Liver (tissue), 3 donors: ENCODE measurements around the gene GAS7.

Experiments
- EGR1 ChIP-seq, 2 donors: IDR thresholded peaks; 2 replicates each; pipeline ENCODE4 v1.6.1; 2016 to 2018; ENCODE audit warnings: antibody characterized with exemption in 2 of 2, low read depth in 2 of 2
- FOXA1 ChIP-seq: IDR thresholded peaks from 2 replicates; pipeline ENCODE4 v1.6.1; 2016; ENCODE audit warnings: antibody characterized with exemption
- GABPA ChIP-seq, 2 donors: IDR thresholded peaks in 1 of 2; conservative IDR thresholded peaks in 1 of 2; 2 replicates each; pipeline ENCODE4 v1.6.1; 2016; ENCODE audit warnings: antibody characterized with exemption in 2 of 2, mild to moderate bottlenecking in 1 of 2, moderate library complexity in 1 of 2
- JUND ChIP-seq, 2 donors: IDR thresholded peaks; 2 replicates each; pipeline ENCODE4 v1.6.1; 2016; ENCODE audit warnings: antibody characterized with exemption in 2 of 2
- SP1 ChIP-seq: IDR thresholded peaks from 2 replicates; pipeline ENCODE4 v1.6.1; 2018; ENCODE audit warnings: antibody characterized with exemption, mild to moderate bottlenecking
- TAF1 ChIP-seq: conservative IDR thresholded peaks from 2 replicates; pipeline ENCODE4 v1.6.1; 2016; ENCODE audit warnings: antibody characterized with exemption, mild to moderate bottlenecking
- YY1 ChIP-seq: IDR thresholded peaks from 2 replicates; pipeline ENCODE4 v1.6.1; 2016; ENCODE audit warnings: antibody characterized with exemption, mild to moderate bottlenecking
- TF ChIP-seq, protein P1 (sequence below): IDR thresholded peaks from 2 replicates; pipeline ENCODE4 v1.6.1; 2016; ENCODE audit warnings: antibody characterized with exemption
- TF ChIP-seq, protein P2 (sequence below): IDR thresholded peaks from 2 replicates; pipeline ENCODE4 v1.6.1; 2016; ENCODE audit warnings: antibody characterized with exemption
- TF ChIP-seq, protein P3 (sequence below): fragments of 150-350 bp; IDR thresholded peaks from 2 replicates; pipeline ENCODE4 v1.5.1; 2017; ENCODE audit warnings: improper control_type of control experiment, low read depth, low read length; ENCODE audit not compliant: missing input control
- TF ChIP-seq, protein P4 (sequence below): IDR thresholded peaks from 2 replicates; pipeline ENCODE4 v1.6.1; 2016; ENCODE audit warnings: antibody characterized with exemption, mild to moderate bottlenecking
- TF ChIP-seq, protein P5 (sequence below): IDR thresholded peaks from 2 replicates; pipeline ENCODE4 v1.6.1; 2016; ENCODE audit warnings: antibody characterized with exemption
- donor health status: healthy.
- donor health status: healthy.

DNA sequence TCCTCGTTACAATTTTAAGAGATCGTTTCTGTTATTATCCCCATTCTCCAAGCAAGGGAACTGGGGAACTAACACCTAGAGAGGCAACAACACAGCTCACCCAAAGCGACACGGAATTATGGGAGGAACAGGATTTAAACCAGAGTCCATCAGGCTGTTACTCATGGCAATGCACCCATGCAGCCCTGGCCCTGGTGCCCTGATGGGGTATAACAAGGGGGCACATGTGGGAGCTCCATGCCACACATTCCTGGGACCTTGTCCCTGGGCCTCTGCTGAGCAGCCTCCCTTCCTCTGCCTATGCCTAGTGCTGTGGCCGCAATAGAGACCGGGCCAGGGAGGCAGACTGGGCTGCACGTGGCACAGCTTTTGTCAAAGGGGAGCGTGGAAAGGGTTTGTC, 280.1 kb downstream of the GAS7 start:
- TF ChIP-seq, protein P1, sequence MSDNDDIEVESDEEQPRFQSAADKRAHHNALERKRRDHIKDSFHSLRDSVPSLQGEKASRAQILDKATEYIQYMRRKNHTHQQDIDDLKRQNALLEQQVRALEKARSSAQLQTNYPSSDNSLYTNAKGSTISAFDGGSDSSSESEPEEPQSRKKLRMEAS = no peak
- TF ChIP-seq SP1 = no peak
- TF ChIP-seq, protein P2, sequence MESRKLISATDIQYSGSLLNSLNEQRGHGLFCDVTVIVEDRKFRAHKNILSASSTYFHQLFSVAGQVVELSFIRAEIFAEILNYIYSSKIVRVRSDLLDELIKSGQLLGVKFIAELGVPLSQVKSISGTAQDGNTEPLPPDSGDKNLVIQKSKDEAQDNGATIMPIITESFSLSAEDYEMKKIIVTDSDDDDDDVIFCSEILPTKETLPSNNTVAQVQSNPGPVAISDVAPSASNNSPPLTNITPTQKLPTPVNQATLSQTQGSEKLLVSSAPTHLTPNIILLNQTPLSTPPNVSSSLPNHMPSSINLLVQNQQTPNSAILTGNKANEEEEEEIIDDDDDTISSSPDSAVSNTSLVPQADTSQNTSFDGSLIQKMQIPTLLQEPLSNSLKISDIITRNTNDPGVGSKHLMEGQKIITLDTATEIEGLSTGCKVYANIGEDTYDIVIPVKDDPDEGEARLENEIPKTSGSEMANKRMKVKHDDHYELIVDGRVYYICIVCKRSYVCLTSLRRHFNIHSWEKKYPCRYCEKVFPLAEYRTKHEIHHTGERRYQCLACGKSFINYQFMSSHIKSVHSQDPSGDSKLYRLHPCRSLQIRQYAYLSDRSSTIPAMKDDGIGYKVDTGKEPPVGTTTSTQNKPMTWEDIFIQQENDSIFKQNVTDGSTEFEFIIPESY = no peak
- TF ChIP-seq EGR1 (IDR thresholded peaks at IDR 0.05; ENCODE audit: low read depth in 2 of 2) = no peak
- TF ChIP-seq, protein P3, sequence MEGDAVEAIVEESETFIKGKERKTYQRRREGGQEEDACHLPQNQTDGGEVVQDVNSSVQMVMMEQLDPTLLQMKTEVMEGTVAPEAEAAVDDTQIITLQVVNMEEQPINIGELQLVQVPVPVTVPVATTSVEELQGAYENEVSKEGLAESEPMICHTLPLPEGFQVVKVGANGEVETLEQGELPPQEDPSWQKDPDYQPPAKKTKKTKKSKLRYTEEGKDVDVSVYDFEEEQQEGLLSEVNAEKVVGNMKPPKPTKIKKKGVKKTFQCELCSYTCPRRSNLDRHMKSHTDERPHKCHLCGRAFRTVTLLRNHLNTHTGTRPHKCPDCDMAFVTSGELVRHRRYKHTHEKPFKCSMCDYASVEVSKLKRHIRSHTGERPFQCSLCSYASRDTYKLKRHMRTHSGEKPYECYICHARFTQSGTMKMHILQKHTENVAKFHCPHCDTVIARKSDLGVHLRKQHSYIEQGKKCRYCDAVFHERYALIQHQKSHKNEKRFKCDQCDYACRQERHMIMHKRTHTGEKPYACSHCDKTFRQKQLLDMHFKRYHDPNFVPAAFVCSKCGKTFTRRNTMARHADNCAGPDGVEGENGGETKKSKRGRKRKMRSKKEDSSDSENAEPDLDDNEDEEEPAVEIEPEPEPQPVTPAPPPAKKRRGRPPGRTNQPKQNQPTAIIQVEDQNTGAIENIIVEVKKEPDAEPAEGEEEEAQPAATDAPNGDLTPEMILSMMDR = no peak
- TF ChIP-seq TAF1 = no peak
- TF ChIP-seq, protein P4, sequence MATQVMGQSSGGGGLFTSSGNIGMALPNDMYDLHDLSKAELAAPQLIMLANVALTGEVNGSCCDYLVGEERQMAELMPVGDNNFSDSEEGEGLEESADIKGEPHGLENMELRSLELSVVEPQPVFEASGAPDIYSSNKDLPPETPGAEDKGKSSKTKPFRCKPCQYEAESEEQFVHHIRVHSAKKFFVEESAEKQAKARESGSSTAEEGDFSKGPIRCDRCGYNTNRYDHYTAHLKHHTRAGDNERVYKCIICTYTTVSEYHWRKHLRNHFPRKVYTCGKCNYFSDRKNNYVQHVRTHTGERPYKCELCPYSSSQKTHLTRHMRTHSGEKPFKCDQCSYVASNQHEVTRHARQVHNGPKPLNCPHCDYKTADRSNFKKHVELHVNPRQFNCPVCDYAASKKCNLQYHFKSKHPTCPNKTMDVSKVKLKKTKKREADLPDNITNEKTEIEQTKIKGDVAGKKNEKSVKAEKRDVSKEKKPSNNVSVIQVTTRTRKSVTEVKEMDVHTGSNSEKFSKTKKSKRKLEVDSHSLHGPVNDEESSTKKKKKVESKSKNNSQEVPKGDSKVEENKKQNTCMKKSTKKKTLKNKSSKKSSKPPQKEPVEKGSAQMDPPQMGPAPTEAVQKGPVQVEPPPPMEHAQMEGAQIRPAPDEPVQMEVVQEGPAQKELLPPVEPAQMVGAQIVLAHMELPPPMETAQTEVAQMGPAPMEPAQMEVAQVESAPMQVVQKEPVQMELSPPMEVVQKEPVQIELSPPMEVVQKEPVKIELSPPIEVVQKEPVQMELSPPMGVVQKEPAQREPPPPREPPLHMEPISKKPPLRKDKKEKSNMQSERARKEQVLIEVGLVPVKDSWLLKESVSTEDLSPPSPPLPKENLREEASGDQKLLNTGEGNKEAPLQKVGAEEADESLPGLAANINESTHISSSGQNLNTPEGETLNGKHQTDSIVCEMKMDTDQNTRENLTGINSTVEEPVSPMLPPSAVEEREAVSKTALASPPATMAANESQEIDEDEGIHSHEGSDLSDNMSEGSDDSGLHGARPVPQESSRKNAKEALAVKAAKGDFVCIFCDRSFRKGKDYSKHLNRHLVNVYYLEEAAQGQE = no peak
- TF ChIP-seq GABPA (IDR thresholded peaks at IDR 0.05 in 1 of 2, conservative IDR thresholded peaks at IDR 0.05 in 1 of 2) = no peak
- TF ChIP-seq YY1 = no peak
- TF ChIP-seq, protein P5, sequence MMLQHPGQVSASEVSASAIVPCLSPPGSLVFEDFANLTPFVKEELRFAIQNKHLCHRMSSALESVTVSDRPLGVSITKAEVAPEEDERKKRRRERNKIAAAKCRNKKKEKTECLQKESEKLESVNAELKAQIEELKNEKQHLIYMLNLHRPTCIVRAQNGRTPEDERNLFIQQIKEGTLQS = no peak
- no peak for TF ChIP-seq JUND (IDR thresholded peaks at IDR 0.05)
- TF ChIP-seq FOXA1 = no peak
